ENCODE measurements around the gene ORAI2.

The ORAI2 gene

GRCh38 chr7:102464577-102465280 is 31.4 kb downstream of the ORAI2 start, which contains the start of the genes ALKBH4 and LRWD1:
TSS of gene ALKBH4 (minus strand) at chr7:102464863. CDS start at chr7:102464836, 27 bp downstream.
TSS of gene LRWD1 (plus strand) at chr7:102464984. CDS start at chr7:102465081, 97 bp downstream.
- TF ChIP-seq, protein P1, sequence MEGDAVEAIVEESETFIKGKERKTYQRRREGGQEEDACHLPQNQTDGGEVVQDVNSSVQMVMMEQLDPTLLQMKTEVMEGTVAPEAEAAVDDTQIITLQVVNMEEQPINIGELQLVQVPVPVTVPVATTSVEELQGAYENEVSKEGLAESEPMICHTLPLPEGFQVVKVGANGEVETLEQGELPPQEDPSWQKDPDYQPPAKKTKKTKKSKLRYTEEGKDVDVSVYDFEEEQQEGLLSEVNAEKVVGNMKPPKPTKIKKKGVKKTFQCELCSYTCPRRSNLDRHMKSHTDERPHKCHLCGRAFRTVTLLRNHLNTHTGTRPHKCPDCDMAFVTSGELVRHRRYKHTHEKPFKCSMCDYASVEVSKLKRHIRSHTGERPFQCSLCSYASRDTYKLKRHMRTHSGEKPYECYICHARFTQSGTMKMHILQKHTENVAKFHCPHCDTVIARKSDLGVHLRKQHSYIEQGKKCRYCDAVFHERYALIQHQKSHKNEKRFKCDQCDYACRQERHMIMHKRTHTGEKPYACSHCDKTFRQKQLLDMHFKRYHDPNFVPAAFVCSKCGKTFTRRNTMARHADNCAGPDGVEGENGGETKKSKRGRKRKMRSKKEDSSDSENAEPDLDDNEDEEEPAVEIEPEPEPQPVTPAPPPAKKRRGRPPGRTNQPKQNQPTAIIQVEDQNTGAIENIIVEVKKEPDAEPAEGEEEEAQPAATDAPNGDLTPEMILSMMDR (IDR thresholded peaks at IDR 0.05; ENCODE audit: low read depth, low read length) = no peak
- H3K4me3 ChIP-seq (ENCODE audit: low read depth, low read length) = peak within 1 kb of the TSS; percentile 99

- H3K4me3 ChIP-seq (ENCODE audit: low read depth, low read length) = peak overlapping the region; percentile 99; the same call in 1 of the 2 replicates
- TF ChIP-seq, protein P1 (IDR thresholded peaks at IDR 0.05; ENCODE audit: low read depth, low read length) = no peak
Observed at GRCh38 chr7:102466097-102466496, 32.7 kb downstream of the ORAI2 start.

GRCh38 chr7:102467581-102468477 is 34.5 kb downstream of the ORAI2 start:
- TF ChIP-seq, protein P1 (IDR thresholded peaks at IDR 0.05; ENCODE audit: low read depth, low read length) = no peak
- no peak overlapping the region for H3K4me3 ChIP-seq (ENCODE audit: low read depth, low read length)

DNA sequence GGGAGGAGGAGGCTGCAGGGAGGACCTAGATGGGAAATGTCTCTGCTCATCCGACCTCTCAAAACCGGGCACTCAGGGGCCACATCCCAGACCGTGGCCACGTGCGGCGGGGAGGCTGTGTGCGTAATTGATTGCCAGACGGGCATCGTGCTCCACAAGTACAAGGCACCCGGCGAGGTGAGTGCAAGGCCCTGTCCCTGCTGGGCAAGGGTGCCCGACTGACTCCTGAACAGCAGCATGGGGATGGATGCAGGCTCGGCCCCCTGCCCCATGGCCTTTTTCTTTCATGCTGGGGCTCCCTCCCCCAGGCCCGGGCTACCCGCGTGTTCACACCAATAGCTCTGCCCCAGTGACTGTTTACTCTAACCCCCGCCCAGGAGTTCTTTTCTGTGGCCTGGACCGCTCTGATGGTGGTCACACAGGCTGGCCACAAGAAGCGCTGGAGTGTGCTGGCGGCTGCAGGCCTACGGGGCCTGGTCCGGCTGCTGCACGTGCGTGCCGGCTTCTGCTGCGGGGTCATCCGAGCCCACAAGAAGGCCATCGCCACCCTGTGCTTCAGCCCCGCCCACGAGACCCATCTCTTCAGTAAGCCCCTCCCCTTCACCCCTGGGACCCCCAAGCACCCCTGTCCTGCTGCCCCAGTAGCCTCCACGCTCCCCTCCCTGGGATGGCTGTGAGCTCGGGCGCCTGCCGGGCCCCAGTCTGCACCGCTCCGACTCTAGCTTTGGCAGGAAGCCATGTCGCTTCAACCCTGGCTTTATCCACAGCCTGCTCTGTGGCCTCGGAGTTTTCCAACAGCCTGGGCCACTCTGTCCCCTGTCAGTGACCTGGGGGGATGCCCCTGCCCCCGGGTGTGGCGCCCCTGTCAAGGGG is 35.3 kb downstream of the ORAI2 start:
- TF ChIP-seq, protein P1 (IDR thresholded peaks at IDR 0.05; ENCODE audit: low read depth, low read length) = no peak
- no peak overlapping the region for H3K4me3 ChIP-seq (ENCODE audit: low read depth, low read length)

- no peak overlapping the region for H3K4me3 ChIP-seq (ENCODE audit: low read depth, low read length)
- TF ChIP-seq, protein P1 (IDR thresholded peaks at IDR 0.05; ENCODE audit: low read depth, low read length) = no peak
Observed at GRCh38 chr7:102469351-102469971, 36.1 kb downstream of the ORAI2 start.

DNA sequence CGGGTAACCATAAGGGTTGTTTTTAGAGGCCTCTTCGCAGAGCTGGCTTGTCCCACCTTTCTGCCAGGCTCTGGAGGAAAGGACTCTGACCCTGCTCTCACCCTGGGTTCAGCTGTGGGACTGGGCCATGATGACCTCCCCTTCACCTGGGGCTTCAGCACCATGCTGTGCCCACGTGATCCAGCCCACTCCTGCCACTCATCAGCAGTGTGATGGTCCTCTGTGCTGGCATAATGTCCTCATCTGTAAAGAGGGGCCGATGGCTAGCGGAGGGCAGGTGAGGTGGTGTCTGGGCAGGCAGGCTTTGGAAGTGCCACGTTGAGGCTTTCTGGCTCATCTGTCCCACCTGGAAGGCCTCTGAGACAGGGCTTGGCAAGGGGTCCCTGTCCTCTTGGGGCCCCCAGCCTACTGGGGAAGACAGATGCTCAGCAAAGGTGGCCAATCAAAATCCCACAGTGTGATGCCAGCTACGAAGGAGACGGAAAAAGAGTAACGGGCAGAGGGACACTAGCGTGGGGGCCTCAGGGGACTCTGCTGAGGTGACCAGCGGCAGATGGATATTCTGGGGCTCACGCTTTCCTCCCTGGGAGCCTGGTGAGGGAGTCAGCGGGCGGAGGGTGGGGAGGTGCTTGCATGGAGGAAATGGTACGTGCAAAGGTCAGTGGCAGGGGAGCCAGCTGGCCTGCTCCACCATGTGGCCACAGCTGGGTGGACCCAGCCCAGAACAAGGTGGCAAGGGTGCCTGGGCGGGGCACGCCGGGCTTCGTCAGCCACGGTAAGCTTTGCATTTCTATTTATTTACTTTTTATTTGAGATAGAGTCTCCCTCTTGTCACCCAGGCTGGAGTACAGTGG is 36.8 kb downstream of the ORAI2 start:
- TF ChIP-seq, protein P1 (IDR thresholded peaks at IDR 0.05; ENCODE audit: low read depth, low read length) = no peak
- no peak overlapping the region for H3K4me3 ChIP-seq (ENCODE audit: low read depth, low read length)
